HG02938 (cell line): ENCODE measurements around the gene RMDN2.

Experiments
- ATAC-seq: cut with Tn5 transposase; IDR thresholded peaks from one replicate; pipeline ENCODE4 v1.9.1; 2021; ENCODE audit warnings: mild to moderate bottlenecking, moderate library complexity; ENCODE audit not compliant: unreplicated experiment

Gene RMDN2

GRCh38 chr2:38037325-38037724 lies 112.2 kb downstream of the RMDN2 start:
- ATAC-seq: no peak

GRCh38 chr2:38037757-38038621 lies 112.9 kb downstream of the RMDN2 start:
- peak; percentile 75 for ATAC-seq

- ATAC-seq: no peak
Measured at GRCh38 chr2:38038682-38039081, 113.6 kb downstream of the RMDN2 start.

GRCh38 chr2:38039121-38039910 lies 114.2 kb downstream of the RMDN2 start:
- ATAC-seq: no peak

DNA sequence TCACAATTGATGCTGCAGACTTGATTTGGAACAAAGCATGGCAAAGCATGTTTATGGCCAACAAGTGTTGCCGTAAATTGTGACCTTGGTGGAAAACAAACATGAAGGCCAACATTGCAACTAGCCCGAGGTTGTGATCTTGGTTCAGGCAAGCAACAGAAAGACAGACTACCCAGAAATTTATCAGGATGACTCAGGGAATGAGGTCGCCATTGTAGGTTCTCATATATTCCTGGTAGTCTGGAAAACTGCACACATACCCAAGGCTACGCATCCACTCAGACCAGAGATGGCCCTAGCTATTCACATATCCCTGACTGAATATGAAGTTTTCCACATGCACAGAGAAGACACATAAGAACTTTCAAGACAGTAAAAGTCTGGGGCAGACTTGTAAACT lies 120.7 kb downstream of the RMDN2 start:
- no peak for ATAC-seq

DNA sequence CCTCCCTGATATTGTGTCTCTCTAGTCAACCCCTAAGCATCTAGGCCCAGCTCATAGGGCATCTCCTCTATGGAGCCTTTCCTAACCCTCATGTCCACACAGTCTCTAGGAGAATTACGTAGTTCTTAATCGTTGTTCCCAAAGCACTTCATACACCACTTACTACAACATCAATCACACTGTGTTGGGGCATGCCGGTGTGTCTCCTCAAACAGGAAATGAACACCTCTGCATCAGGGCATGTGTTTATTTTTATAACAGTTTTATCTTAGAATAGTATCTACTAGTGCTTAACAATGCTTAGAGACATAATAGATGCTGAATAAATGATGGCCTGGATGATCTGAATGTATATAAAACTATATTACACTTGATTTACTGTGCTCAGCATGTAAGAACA lies 131.1 kb downstream of the RMDN2 start:
- no peak for ATAC-seq

GRCh38 chr2:38057651-38058410 lies 132.7 kb downstream of the RMDN2 start:
- no peak for ATAC-seq

- no peak for ATAC-seq
Measured at GRCh38 chr2:38060236-38061018, 135.3 kb downstream of the RMDN2 start.

GRCh38 chr2:38064801-38065501 lies 139.9 kb downstream of the RMDN2 start:
- no peak for ATAC-seq

GRCh38 chr2:38065502-38066135 lies 140.5 kb downstream of the RMDN2 start:
- no peak for ATAC-seq

DNA sequence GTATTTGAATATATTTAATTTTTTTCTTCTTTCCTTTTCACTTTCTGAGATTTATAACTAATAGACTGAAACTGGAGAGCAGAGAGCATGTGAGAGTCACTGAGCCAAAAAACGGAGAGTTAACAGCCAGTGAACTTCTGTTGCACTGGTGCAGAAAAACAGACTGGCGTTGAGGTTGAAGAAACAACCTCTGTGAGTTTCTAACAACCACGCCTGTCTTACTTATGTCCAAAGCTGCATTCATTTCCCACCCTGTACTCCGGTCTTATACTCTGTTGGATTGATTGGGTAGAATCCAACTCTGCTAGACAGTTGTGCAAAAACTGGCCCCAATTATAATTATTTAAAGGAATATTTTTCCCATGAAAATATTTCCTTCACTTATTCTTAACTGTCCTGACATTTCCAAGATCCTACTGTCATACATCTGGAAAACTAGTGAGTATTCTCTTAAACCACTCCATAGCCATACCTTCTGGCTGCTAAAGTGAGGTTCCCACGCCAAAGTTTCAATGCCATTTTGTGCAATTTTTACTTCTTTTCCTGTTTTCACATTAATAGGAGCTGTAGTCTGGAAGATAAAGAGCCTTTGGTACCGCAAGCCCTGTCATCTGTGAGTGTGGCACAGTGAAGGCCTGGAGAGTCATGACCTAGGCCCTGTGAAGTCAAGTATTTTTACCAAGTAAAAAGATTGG lies 141.5 kb downstream of the RMDN2 start:
- no peak for ATAC-seq
